Dermis lymphatic vessel endothelial cell (primary cell): Measurements from ENCODE around the gene TBC1D3B. TPM values are rescaled to one million over a fixed set of nuclear protein-coding genes. Genes with fewer than 3 reads are reported as not detected.

ENCODE experiments used
- total RNA-seq: library from RNA; depleted of rRNA; stranded (reverse); fragments of >200 nt; gene quantifications from 2 replicates; pipeline ENCODE4 v1.2.1, GENCODE V29; 2014

TBC1D3B gene
- 0.43 and 1.5 TPM in 2 replicates for total RNA-seq

GRCh38 chr17:36176536-36176935 lies at the start of gene TBC1D3B:
TSS of gene TBC1D3B (minus strand) at chr17:36176636. CDS start at chr17:36175050, 1,586 bp downstream.

DNA sequence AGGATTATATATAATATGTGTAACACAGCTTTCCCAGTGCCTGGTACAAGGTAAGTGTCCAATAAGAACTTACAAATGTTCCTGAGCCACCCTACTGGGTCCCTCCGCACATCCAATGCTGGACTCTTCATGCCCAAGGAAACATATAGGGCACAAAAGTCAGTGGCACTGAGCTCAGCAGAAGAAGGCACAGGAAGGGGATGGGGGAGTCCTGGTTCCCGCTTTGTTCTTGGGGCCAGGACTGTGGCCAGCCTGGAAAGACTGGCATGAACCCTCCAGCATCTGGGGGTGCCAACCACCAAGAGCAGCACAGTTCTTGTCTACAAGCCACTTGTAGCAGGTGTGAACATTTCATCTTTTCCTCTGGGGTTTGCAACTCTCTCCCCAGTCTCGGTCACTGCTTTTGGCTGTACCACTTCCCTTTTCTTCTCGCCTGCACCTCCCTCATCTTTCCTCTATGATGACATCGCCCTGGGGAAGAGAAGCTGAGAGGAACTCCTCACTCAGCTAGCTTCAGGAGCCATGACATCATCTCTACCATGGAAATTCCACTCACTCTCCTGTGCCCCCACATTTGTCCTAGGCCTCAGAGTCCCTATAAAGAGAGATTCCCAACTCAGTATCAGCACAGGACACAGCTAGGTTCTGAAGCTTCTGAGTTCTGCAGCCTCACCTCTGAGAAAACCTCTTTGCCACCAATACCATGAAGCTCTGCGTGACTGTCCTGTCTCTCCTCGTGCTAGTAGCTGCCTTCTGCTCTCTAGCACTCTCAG lies 34.2 kb upstream of the TBC1D3B start, which contains the start of gene CCL4L2:
CCL4L2 (plus strand) TSS at position 625 of the 773 bp plus-strand sequence.

Other genes starting within 250 kb of the TBC1D3B start
- 0.22 TPM in 1 of 2 replicates, not detected in the other for gene RDM1, start 245.9 kb downstream of the TBC1D3B start, total RNA-seq
- gene LYZL6, start 232.9 kb downstream of the TBC1D3B start, total RNA-seq, result not detected in 2 replicates
- gene CCL16, start 195.1 kb downstream of the TBC1D3B start, total RNA-seq, result 0.11 and 0.26 TPM in 2 replicates
- gene CCL14, start 189.9 kb downstream of the TBC1D3B start, total RNA-seq, result 9.1 and 12.5 TPM in 2 replicates
- not detected in 2 replicates for gene CCL15, start 175.1 kb downstream of the TBC1D3B start, total RNA-seq
- gene CCL23, start 158.7 kb downstream of the TBC1D3B start, total RNA-seq, result 0.26 and 0.33 TPM in 2 replicates
- gene CCL18, start 112.4 kb downstream of the TBC1D3B start, total RNA-seq, result not detected in 2 replicates
- not detected in 2 replicates for gene CCL3, start 86.5 kb downstream of the TBC1D3B start, total RNA-seq
- gene CCL4, start 72.8 kb downstream of the TBC1D3B start, total RNA-seq, result not detected in 2 replicates
- gene CCL3L1, start 20.1 kb upstream of the TBC1D3B start, total RNA-seq, result not detected in 2 replicates
- not detected in 2 replicates for gene CCL4L2, start 34.4 kb upstream of the TBC1D3B start, total RNA-seq
- gene TBC1D3I, start 87.9 kb upstream of the TBC1D3B start, total RNA-seq, result 0.11 TPM in 1 of 2 replicates, not detected in the other
- gene TBC1D3G, start 147.2 kb upstream of the TBC1D3B start, total RNA-seq, result not detected in 2 replicates
- gene TBC1D3H, start 211.8 kb upstream of the TBC1D3B start, total RNA-seq, result not detected in 2 replicates